HCT116 (cell line): Measurements from ENCODE around the gene ZBTB16.

ENCODE experiments used
- CTCF ChIP-seq, 3 experiments: fragments of 200-600 bp in 1 of 3; sonication (generic) in 1 of 3; IDR thresholded peaks in 2 of 3; conservative IDR thresholded peaks in 1 of 3; 2 replicates each; pipeline ENCODE4 v1.5.1; 2012 to 2017; ENCODE audit warnings: low read depth in 2 of 3, low read length in 2 of 3, antibody characterized with exemption in 1 of 3, borderline replicate concordance in 1 of 3, control low read depth in 1 of 3, mild to moderate bottlenecking in 1 of 3, mixed read lengths in 1 of 3, mixed run types in 1 of 3, moderate library complexity in 1 of 3; ENCODE audit not compliant: insufficient read depth in 1 of 3
- MAX ChIP-seq: IDR thresholded peaks from 2 replicates; pipeline ENCODE4 v1.6.1; 2012
- POLR2A ChIP-seq: IDR thresholded peaks from 2 replicates; pipeline ENCODE4 v1.7.0; 2011; ENCODE audit warnings: borderline replicate concordance; ENCODE audit not compliant: insufficient read depth, insufficient read length; ENCODE audit errors: extremely low read depth

- TF ChIP-seq MAX: no peak
- no peak for TF ChIP-seq CTCF (IDR thresholded peaks at IDR 0.05 in 2 of 3, conservative IDR thresholded peaks at IDR 0.05 in 1 of 3; ENCODE audit: borderline replicate concordance in 1 of 3, insufficient read depth in 1 of 3, low read depth in 2 of 3, low read length in 2 of 3)
- TF ChIP-seq POLR2A: no peak
These were observed 26.4 kb upstream of the ZBTB16 start for GRCh38 chr11:114033066-114033465.
